B cell (primary cell): Measurements from ENCODE around the gene HNF1B.

Experiments used
- EZH2 ChIP-seq: IDR thresholded peaks from 2 replicates; pipeline ENCODE4 v1.6.1; 2012; ENCODE audit warnings: borderline replicate concordance, low read depth, mild to moderate bottlenecking, moderate library complexity, low read length; ENCODE audit not compliant: insufficient read depth, poor library complexity, severe bottlenecking
- TF ChIP-seq, protein P1 (sequence below): fragments of 200-600 bp; IDR thresholded peaks from one replicate; pipeline ENCODE4 v1.8.0; 2022; ENCODE audit warnings: antibody characterized with exemption, mild to moderate bottlenecking

- TF ChIP-seq, protein P1, sequence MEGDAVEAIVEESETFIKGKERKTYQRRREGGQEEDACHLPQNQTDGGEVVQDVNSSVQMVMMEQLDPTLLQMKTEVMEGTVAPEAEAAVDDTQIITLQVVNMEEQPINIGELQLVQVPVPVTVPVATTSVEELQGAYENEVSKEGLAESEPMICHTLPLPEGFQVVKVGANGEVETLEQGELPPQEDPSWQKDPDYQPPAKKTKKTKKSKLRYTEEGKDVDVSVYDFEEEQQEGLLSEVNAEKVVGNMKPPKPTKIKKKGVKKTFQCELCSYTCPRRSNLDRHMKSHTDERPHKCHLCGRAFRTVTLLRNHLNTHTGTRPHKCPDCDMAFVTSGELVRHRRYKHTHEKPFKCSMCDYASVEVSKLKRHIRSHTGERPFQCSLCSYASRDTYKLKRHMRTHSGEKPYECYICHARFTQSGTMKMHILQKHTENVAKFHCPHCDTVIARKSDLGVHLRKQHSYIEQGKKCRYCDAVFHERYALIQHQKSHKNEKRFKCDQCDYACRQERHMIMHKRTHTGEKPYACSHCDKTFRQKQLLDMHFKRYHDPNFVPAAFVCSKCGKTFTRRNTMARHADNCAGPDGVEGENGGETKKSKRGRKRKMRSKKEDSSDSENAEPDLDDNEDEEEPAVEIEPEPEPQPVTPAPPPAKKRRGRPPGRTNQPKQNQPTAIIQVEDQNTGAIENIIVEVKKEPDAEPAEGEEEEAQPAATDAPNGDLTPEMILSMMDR, result no peak
- no peak for TF ChIP-seq EZH2
Observed at GRCh38 chr17:37754363-37754762, 9.5 kb upstream of the HNF1B start.
